HG02763 (cell line): ENCODE data around the gene FERD3L.
"Not testable (repeated sequence)": the region's sequence is repeated elsewhere in the genome, so short reads cannot be mapped to it uniquely, and the experiment has no call there.

Source experiments
- ATAC-seq: cut with Tn5 transposase; IDR thresholded peaks from one replicate; pipeline ENCODE4 v1.9.1; 2021; ENCODE audit warnings: mild to moderate bottlenecking, moderate library complexity; ENCODE audit not compliant: unreplicated experiment

FERD3L gene, protein sequence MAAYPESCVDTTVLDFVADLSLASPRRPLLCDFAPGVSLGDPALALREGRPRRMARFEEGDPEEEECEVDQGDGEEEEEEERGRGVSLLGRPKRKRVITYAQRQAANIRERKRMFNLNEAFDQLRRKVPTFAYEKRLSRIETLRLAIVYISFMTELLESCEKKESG

GRCh38 chr7:19144661-19145433 is at the start of gene FERD3L:
Gene FERD3L (minus strand): TSS chr7:19145421. CDS start chr7:19145362, 59 bp downstream.
- no peak for ATAC-seq

DNA sequence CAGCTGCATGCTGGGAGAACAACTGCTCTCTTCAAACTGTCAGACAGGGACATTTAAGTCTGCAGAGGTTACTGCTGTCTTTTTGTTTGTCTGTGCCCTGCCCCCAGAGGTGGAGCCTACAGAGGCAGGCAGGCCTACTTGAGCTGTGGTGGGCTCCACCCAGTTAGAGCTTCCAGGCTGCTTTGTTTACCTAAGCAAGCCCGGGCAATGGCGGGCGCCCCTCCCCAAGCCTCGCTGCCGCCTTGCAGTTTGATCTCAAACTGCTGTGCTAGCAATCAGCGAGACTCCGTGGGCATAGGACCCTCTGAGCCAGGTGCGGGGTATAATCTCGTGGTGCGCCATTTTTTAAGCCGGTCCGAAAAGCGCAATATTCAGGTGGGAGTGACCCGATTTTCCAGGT is 49.2 kb upstream of the FERD3L start:
- not testable (repeated sequence) for ATAC-seq

DNA sequence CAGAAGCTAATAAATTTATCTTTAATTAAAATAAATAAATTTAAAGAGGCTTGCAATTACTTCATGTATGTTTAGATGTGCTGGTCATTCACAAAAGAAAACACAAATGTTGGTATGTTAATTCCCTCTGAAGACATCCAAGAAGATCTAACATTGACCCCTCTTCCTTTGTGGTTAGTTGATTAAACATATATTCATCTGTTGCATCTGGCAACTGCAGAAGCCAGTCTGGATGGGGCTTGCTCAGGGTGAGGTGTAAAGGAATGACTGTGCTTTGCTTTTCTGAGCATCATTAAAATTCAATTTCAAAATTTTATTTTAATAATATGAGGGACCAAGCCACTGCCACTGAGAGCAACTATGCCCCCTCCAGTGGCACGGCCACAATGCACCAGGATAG is 36.4 kb upstream of the FERD3L start:
- ATAC-seq = no peak

- no peak for ATAC-seq
These were observed 33.4 kb upstream of the FERD3L start for GRCh38 chr7:19178595-19178994.

- no peak for ATAC-seq
These were observed 32.0 kb upstream of the FERD3L start for GRCh38 chr7:19177269-19177668.

- ATAC-seq = no peak
These were observed 30.0 kb upstream of the FERD3L start for GRCh38 chr7:19175241-19175640.

GRCh38 chr7:19161671-19162070 is 16.4 kb upstream of the FERD3L start:
- no peak for ATAC-seq

GRCh38 chr7:19146699-19147098 is 1.5 kb upstream of the FERD3L start:
- no peak for ATAC-seq

- no peak for ATAC-seq
These were observed 354 bp upstream of the FERD3L start for GRCh38 chr7:19145434-19146115.

GRCh38 chr7:19143881-19144574 is 1.2 kb downstream of the FERD3L start:
- no peak for ATAC-seq

- ATAC-seq = no peak
These were observed 5.4 kb downstream of the FERD3L start for GRCh38 chr7:19139706-19140327.

- no peak for ATAC-seq
These were observed 11.3 kb downstream of the FERD3L start for GRCh38 chr7:19133886-19134285.

- no peak for ATAC-seq
These were observed 11.8 kb downstream of the FERD3L start for GRCh38 chr7:19133390-19133789.

GRCh38 chr7:19128856-19129255 is 16.4 kb downstream of the FERD3L start:
- ATAC-seq = no peak

DNA sequence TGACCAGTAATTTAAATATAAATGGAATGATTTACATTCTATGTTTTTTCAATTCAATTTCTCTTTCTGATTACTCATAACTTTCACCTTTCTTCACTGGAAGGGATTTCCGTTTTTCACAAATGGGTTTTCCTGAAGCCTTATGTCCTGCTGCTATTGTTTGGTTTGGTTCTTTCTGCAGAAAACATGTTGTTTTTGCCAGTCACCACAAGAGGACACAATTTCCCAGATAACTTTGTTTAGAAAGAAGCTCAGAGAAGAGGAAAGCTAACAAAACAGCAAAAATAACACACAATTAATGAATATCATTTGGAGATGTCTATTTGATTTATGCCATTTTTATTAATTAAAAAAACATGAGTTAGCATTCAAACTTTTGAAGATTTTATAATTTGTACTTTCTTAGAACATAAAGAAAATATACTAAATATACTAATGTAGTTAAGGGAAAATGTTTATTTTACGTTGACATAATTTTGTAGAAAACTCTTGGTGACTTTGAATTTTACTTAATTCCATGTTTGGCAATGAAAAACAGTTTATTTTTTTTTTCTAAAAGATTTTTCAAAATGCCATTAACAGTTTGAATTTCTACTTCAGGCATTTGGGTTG is 23.1 kb downstream of the FERD3L start:
- ATAC-seq = no peak

DNA sequence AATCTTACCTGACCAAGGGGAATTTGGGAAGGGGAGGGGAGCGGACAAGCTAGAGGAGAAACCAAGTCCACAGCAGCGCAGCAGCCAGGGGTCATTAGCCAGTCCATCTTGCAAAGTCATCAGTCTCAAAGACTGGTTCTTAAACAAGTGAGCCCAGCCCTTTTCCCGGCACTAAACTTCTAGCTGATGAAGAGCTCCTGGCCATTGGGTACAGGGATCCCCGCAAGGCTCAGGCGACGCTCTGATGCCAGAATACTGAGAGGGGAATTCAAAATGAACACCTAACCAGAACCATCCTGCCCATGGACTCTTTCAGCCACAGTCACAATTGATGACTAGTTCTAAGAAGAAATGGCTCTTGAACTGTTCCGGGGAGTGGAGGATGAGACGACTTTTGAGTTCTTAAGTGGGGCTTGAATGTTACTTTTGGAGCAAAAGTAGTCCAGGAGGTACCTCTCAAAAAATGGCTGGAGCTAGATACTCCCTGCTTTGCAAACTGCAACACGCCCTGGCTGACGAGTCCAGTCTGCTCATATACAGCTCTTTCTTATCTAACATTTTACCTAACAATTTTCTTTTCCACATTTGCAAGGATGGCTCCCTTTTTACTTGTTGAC is 25.2 kb downstream of the FERD3L start:
- no peak for ATAC-seq

DNA sequence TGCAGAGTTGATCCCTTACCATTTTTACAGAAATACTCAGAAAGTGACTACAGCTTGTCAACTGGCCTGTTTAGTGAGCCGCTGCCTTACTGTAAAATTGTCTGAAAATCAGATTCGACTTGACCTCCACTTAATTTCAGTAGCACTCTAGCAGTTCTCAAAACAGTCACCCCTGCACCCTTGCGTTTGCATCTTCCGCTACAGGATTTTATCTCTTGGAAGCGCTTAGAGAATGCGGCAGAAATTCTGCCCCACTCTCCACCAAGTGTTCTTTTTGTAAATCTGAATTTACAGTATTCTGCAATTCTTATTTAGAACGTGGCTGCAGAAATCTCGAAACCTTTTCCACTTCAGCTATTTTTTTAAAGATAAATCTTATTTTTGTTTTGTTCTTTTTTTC is 25.8 kb downstream of the FERD3L start:
- ATAC-seq = no peak

DNA sequence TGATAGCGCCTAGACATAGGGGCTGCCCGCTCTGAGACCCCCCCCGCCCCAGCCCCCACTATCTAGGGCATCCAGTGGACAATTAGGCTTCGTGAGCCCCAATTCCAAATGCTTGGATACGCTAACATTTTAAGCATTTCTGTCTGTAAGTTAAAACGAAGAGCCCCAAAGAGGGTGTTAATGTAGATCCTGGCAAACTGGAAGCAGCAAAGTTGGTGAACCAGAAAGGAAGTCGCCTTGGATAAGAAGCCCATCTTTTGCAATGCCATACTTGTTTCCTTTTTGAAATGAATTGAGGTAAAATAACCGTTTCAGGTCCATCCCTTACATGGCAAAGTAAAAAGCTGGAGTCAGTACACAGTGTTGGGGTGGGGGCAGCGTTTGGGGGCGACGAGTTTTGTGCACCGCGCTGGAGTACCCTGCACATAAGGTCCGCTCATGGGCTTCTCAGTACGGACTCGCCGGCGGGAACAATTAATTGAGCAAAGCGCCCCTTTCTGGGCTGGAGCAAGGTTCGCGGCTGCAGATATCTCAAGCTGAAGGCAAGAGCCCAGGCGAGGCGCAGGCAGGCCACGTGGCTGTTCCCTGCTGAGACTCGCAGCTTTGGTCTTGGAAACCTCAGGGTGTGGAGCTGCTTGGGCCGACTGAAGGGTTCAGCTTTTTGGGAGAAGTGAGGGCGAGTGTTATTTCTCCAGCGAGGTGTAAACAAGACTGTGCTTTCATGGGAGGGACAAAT is 26.4 kb downstream of the FERD3L start:
- no peak for ATAC-seq

GRCh38 chr7:19117870-19118608 is 27.2 kb downstream of the FERD3L start:
- ATAC-seq = no peak
